Keratinocyte (primary cell): ENCODE data around the gene TIFAB. TPM values are rescaled to one million over a fixed set of nuclear protein-coding genes. Genes with fewer than 3 reads are reported as not detected.

Experiments
- DNase-seq: peaks from one replicate; pipeline ENCODE4 v3.0.0-alpha.2; 2011; ENCODE audit warnings: low read depth, missing footprints, low spot score
- FAIRE-seq: peaks from 2 replicates; lab custom pipeline; 2011; peaks lifted over from hg19 to GRCh38; lab: Jason Lieb, UNC
- H2AFZ ChIP-seq: 2 replicates; pipeline ENCODE4 v1.6.0; 2012; ENCODE audit warnings: low read length, control low read depth, inconsistent platforms; ENCODE audit not compliant: control insufficient read depth
- H3K27ac ChIP-seq: 2 replicates; pipeline ENCODE4 v1.5.1; 2011; ENCODE audit warnings: low read length; ENCODE audit not compliant: control insufficient read depth, insufficient read depth
- H3K27me3 ChIP-seq: 3 replicates; pipeline ENCODE4 v1.6.0; 2011; ENCODE audit warnings: low read length; ENCODE audit not compliant: control insufficient read depth, insufficient read depth; ENCODE audit errors: extremely low read depth
- H3K36me3 ChIP-seq, 2 experiments: 2 replicates in 1 of 2; 3 replicates in 1 of 2; pipeline ENCODE4 v1.5.1; 2011; ENCODE audit warnings: low read length in 2 of 2, mild to moderate bottlenecking in 1 of 2; ENCODE audit not compliant: control insufficient read depth in 2 of 2, insufficient read depth in 2 of 2; ENCODE audit errors: extremely low read depth in 1 of 2
- H3K4me1 ChIP-seq: 3 replicates; pipeline ENCODE4 v1.5.1; 2011; ENCODE audit warnings: low read length; ENCODE audit not compliant: control insufficient read depth, insufficient read depth; ENCODE audit errors: extremely low read depth
- H3K4me2 ChIP-seq: 3 replicates; pipeline ENCODE4 v1.6.0; 2011; ENCODE audit warnings: low read depth, low read length; ENCODE audit not compliant: control insufficient read depth, insufficient read depth; ENCODE audit errors: extremely low read depth
- H3K4me3 ChIP-seq, 3 experiments: fragments of 200-600 bp in 1 of 3; sonication (generic) in 1 of 3; 2 replicates in 2 of 3; 3 replicates in 1 of 3; pipeline ENCODE4 v1.5.1; 2011 to 2016; ENCODE audit warnings: low read length in 3 of 3, mild to moderate bottlenecking in 3 of 3, control low read depth in 2 of 3, inconsistent platforms in 1 of 3, low read depth in 1 of 3, mixed read lengths in 1 of 3, mixed run types in 1 of 3, moderate library complexity in 1 of 3; ENCODE audit not compliant: control insufficient read depth in 2 of 3, insufficient read depth in 2 of 3; ENCODE audit errors: extremely low read depth in 1 of 3
- H3K79me2 ChIP-seq: 2 replicates; pipeline ENCODE4 v1.6.0; 2012; ENCODE audit warnings: low read length; ENCODE audit not compliant: control insufficient read depth, insufficient read depth
- H3K9ac ChIP-seq: 3 replicates; pipeline ENCODE4 v1.6.0; 2011; ENCODE audit warnings: low read length; ENCODE audit not compliant: control insufficient read depth, insufficient read depth; ENCODE audit errors: extremely low read depth
- H3K9me1 ChIP-seq: 3 replicates; pipeline ENCODE4 v1.6.0; 2011; ENCODE audit warnings: low read length; ENCODE audit not compliant: control insufficient read depth, insufficient read depth; ENCODE audit errors: extremely low read depth
- H3K9me3 ChIP-seq: 2 replicates; pipeline ENCODE4 v1.5.1; 2012; ENCODE audit warnings: low read depth, low read length; ENCODE audit not compliant: control insufficient read depth
- H4K20me1 ChIP-seq: 3 replicates; pipeline ENCODE4 v1.6.0; 2011; ENCODE audit warnings: low read length; ENCODE audit not compliant: control insufficient read depth, insufficient read depth; ENCODE audit errors: extremely low read depth
- CTCF ChIP-seq, 3 experiments: IDR thresholded peaks in 1 of 3; conservative IDR thresholded peaks in 1 of 3; optimal IDR thresholded peaks in 1 of 3; 2 replicates in 2 of 3; 3 replicates in 1 of 3; pipeline versions ENCODE3 to v1.5.1; 2011; ENCODE audit warnings: low read length in 3 of 3, mild to moderate bottlenecking in 3 of 3, moderate library complexity in 2 of 3, control low read depth in 1 of 3, inconsistent platforms in 1 of 3; ENCODE audit not compliant: insufficient read depth in 2 of 3; ENCODE audit errors: extremely low read depth in 1 of 3
- EZH2 ChIP-seq: IDR thresholded peaks from one replicate; pipeline ENCODE4 v1.6.1; 2012; ENCODE audit warnings: inconsistent platforms, mild to moderate bottlenecking, low read length, moderate library complexity
- dilution Hi-C: fragments of 300-500 bp; cut with MboI; formaldehyde crosslinking; loops from one replicate; pipeline ENCODE4 v1.7.0; 2020; ENCODE audit warnings: low sequenced_read_pairs; ENCODE audit not compliant: extremely low pct_ligation_motif_present
- polyA plus RNA-seq, 5 experiments: library from polyadenylated mRNA; depleted of rRNA in 3 of 5; stranded (reverse) in 3 of 5; stranded (forward) in 1 of 5; unstranded in 1 of 5; fragments of >200 nt; gene quantifications; 1 replicate in 1 of 5; 2 replicates in 3 of 5; 3 replicates in 1 of 5; pipeline versions ENCODE4 v1.2.1 to v1.2.3, GENCODE V29; 2011 to 2012; ENCODE audit warnings: missing spikeins in 2 of 5, low read depth in 1 of 5, low replicate concordance in 1 of 5

TIFAB gene
- polyA plus RNA-seq, 1 donor (not counting 4 experiments of a cell fraction or from before 2014, with no cell fraction given): not detected

DNA sequence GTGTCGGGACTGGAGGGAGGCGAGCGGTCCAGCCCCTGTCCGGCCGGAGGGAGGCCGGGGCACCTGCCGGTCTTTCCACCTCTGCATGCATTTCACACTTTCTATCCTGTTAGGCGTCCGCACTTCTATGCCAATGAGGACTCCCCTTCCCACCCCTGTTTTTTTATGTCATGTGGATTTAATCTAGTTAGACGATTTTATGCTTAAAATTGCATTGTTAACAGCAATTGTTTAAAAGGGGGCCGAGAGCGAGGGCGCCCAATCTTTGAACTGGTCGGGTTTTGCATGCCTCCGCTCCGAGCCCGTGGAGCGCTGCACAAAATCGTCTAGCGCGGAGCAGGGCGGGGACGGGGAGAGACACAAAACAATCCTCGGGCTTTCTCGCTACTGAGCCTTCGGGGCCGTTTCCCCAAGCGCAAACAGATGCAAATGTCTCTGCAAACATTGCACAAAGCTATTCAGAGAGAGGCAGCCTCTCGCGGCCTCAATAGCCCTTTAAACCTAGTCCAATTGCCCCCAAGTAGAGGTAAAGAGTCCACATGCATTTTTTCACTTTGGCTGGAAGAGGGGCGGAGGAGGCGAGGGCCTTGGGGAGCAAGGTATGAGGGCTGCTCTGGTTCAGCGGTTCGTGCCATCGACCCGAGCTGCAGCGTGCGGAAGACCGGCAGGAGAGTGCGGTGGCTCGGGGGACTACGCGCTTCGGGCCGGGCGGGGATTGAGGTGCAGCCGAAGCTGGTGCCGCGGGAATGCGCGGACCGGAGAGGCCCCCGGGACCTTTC lies 37.5 kb upstream of the TIFAB start:
- DNase-seq (no peak), FAIRE-seq (no peak)
- Histone ChIP-seq H3K4me1 (peaks cover 41% of the 10 kb centered on the region), H3K4me2 (no peak overlapping the region), H3K79me2 (no peaks in the 10 kb centered on the region), H3K9ac (no peak overlapping the region), H2AFZ (no peak overlapping the region), H4K20me1 (no peaks in the 10 kb centered on the region), H3K27ac (no peak overlapping the region), H3K36me3 (no peaks in the 10 kb centered on the region), H3K27me3 (no peaks in the 10 kb centered on the region), H3K9me1 (peaks cover 2% of the 10 kb centered on the region), H3K4me3 (peak overlapping the region in 1 of 3 experiments; percentile 34), H3K9me3 (no peaks in the 10 kb centered on the region)
- no peak for TF ChIP-seq EZH2
- no peak for TF ChIP-seq CTCF (optimal IDR thresholded peaks at IDR 0.05 in 1 of 3, IDR thresholded peaks at IDR 0.05 in 1 of 3, conservative IDR thresholded peaks at IDR 0.05 in 1 of 3; ENCODE audit: extremely low read depth in 1 of 3, insufficient read depth in 2 of 3, low read length in 3 of 3)
- dilution Hi-C loops: no loop called here

DNA sequence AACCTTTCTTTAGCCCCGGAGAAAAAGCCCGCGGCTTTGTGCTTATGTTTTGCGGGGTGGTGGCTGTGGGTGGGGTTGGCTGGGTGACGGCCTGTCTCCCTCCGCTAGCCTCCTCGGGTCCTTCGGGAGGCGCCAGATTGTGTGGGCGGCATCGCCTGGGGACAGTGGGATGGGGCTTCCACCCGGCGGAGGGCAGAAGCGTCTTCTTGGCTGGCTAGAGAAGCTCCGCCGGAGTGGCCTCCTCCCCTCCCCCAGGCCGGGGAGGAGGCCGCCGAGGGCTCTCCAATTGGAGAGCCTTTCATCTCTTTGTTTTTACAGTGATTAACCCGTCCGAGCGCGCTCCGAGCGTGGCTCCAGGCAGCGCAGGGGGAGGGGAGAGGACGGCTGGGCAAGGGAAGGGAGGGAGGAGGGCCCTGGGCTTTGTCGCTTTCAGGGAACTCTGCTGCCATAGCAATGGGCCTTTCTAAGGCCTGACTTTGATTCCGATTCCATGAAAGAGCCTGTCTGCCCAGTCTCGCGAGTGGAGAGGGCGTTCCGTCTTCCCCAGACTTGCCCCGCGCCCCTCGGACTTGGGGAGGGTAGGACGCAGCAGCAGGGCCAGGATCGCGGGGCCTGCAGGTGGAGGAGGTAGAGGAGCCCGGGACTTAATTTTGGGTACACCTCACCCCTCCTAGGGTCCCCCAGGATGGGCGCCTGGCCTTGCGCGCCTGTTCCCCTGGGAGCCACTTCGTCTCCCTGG lies 36.7 kb upstream of the TIFAB start:
- Histone ChIP-seq H3K36me3 (no peaks in the 10 kb centered on the region), H3K4me3 (peak overlapping the region in 2 of 3 experiments; percentile 34 to 47), H4K20me1 (no peaks in the 10 kb centered on the region), H3K9me3 (no peaks in the 10 kb centered on the region), H3K9ac (no peak overlapping the region), H3K27me3 (no peaks in the 10 kb centered on the region), H2AFZ (peak overlapping the region; percentile 62), H3K9me1 (peaks cover 2% of the 10 kb centered on the region), H3K4me2 (peak overlapping the region; percentile 73), H3K4me1 (peaks cover 34% of the 10 kb centered on the region), H3K27ac (no peak overlapping the region), H3K79me2 (no peaks in the 10 kb centered on the region)
- dilution Hi-C loops: no loop called here
- FAIRE-seq: no peak
- DNase-seq: no peak
- TF ChIP-seq EZH2: no peak
- TF ChIP-seq CTCF (optimal IDR thresholded peaks at IDR 0.05 in 1 of 3, IDR thresholded peaks at IDR 0.05 in 1 of 3, conservative IDR thresholded peaks at IDR 0.05 in 1 of 3; ENCODE audit: extremely low read depth in 1 of 3, insufficient read depth in 2 of 3, low read length in 3 of 3): no peak
